Hematopoietic multipotent progenitor cell treated with erythropoietin and hydrocortisone succinate and interleukin-3 and kit ligand, for 6 days (in vitro differentiated cells): ENCODE data around the gene ADCY2.
A peak's percentile ranks its signal among the peaks of the same experiment; 100 is the strongest.
"Not testable (repeated sequence)": the region's sequence is repeated elsewhere in the genome, so short reads cannot be mapped to it uniquely, and the experiment has no call there.

Source experiments
- DNase-seq: peaks from one replicate; pipeline ENCODE4 v3.0.0-alpha.2; 2015

Gene ADCY2

GRCh38 chr5:7396713-7397454, 946 bp downstream of the ADCY2 start:
- DNase-seq: peak; percentile 4

- DNase-seq: no peak
Observed at GRCh38 chr5:7397937-7398336, 2.0 kb downstream of the ADCY2 start.

DNA sequence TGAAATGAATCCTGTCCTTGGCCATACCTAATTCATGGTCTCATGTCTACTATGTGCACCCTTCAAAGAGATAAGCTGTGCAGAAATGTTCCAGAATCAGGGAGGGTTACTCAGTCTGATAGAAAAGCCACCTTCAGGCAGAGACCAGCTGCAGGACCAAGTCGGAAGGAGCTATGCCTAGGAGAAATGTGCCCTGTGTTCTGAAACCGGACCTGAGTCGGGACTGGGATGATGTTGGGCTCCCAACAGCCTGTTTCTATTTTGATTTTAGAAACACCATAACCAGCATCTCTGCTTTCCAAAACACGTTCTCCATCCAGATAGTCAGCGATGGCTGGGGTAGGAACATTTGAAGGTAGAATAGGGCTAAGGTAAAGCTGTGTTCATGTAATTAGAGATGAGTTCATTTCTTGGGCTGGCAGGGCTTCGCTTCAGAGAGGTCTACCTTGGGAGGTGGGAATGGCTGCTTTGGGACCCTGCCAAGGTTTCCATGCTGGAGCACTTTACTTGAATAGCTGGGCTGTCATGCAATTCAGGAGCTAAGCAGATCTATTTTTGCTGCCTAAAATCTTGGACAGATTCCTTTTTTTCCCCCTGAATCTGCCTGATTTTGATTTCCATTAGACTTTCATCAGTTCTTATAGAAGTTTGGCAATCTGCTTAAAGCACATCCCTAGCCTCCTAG, 2.8 kb downstream of the ADCY2 start:
- DNase-seq: no peak

DNA sequence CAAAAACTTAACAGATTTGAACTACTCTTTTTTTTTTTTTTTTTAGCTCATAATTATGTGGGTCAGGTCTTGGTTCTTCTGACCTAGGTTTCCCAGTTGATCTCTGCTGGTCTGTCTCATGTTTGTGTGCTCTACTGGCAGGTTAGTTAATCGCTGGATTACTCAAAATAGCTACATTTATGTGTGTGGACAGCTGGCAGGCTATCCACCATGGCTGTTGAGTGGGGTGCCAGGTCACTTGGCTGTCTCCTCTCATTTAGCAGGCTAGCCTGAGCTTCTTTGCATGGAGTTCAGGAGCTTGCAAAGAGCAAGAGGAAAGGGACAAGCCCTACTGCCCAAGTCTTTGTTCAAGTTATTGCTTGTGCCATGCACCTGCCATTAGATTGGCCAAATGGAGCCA, 9.3 kb downstream of the ADCY2 start:
- no peak for DNase-seq

DNA sequence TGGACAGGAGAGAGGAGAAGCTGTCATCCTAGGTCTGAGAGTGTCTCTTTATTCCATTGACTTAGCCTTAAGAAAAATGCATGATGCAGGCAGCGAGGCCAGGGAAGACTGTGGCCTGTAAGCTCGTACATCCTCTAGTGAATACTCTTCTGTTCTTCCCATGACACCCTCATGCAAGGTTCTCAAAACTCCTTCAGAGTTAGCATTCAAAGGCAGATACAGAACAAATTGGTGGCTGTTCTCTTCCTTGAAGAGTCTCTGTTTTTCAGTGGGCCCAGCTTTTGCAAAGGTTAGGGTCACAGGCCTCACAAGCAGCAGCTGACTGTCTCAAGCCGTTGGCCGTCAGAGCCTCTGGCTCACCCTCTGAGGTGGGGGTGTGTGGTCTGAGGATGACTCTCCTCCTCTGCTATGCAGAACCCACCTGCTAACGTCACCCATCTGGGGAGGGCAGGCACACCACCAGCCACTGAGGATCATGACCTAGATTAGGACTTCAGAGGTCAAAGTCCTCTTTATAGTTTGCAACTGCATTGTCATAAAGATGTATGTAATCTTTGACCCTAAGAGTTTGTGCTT, 15.1 kb downstream of the ADCY2 start:
- no peak for DNase-seq

GRCh38 chr5:7412409-7412808, 16.5 kb downstream of the ADCY2 start:
- no peak for DNase-seq

GRCh38 chr5:7415123-7415522, 19.2 kb downstream of the ADCY2 start:
- DNase-seq: no peak

- DNase-seq: no peak
Observed at GRCh38 chr5:7415587-7416535, 19.9 kb downstream of the ADCY2 start.

- no peak for DNase-seq
Observed at GRCh38 chr5:7418276-7418675, 22.3 kb downstream of the ADCY2 start.

DNA sequence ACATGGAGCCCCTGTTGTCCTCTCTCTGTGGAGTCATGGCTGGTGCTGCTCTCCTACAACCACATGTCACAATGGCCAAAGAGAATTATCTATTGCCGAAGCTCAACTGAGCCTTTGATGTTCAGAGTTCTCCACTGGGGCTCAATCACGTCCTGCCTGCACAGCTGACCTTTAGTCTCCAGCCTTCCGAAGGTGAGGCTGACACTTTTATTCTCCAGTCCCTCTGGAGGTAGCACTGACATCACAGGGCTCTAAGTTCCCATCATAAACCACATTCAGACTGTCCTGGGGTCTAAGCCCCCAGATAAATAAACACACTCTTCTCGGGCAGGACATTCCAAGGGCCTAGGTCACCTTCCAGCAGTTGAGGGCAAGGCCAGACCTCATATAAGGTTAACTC, 23.4 kb downstream of the ADCY2 start:
- DNase-seq: no peak

- DNase-seq: no peak
Observed at GRCh38 chr5:7419846-7420245, 23.9 kb downstream of the ADCY2 start.

GRCh38 chr5:7420510-7421280, 24.8 kb downstream of the ADCY2 start:
- no peak for DNase-seq

DNA sequence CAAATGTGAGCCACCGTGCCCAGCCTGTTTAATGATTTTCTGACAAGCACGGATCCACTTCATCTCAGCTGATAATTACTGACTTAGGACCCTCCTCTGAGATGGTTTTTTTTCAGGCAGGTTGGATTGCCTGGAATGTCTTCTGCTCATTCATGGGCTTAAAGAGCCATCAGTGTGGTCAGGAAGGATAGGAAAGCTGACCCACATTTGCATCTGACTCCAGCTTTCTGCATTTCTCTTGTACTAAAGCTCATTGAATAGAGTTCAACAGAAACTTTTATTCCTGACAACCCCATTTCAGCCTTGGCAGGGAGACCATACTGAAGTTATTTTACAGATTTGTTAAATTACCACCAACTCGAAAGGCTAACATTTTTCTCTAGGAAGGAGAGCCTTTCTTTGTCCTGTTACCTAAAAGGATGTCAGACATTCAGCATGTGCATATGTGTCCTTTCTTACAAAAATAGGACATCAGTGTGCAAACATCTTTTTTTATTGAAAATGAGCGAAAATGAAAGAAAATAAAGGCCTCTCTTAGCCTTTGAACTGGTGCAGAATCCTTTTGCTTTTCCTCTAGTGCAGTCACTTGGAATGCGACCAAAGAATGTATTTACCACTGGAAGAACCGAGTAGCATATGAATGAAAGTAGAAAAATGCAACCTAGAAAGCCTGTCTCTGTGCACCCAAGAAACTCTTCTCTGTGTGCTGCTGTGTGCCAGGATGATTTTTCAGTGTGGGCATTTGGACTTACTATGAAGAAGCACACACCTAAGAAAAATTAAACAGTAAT, 26.6 kb downstream of the ADCY2 start:
- DNase-seq: no peak

DNA sequence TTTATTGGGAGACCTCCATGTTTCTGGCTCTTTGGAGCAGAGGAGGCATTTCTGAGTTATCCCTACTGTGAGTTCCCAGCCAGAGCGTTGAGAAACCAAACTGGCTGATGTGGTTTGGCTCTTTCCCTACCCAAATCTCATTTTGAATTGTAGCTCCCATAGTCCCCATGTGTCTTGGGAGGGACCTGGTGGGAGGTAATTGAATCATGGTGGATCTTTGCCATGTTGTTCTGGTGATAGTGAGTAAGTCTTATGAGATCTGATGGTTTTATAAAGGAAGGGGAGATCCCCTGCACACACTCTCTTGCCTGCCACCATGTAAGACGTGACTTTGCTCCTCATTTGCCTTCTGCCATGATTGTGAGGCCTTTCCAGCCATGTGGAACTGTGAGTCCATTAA, 27.3 kb downstream of the ADCY2 start:
- DNase-seq: not testable (repeated sequence)

- DNase-seq: no peak
Observed at GRCh38 chr5:7425830-7426229, 29.9 kb downstream of the ADCY2 start.

DNA sequence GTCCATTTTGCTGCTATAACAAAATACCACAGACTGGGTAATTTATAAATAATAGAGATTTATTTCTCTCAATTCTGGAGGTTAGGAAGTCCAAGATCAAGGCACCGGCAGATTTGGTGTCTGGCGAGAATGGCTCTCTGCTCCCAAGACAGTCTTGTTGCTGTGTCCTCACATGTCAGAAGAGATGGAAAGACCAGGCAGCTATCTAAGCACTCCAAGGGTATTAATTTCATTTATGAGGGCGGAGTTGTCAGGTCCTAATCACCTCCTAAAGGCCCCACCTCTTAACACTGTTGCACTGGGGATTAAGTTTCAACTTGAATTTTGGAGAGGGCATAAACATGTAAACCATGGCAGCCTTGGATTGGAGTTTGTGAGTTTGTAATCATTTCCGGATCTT, 30.3 kb downstream of the ADCY2 start:
- no peak for DNase-seq

GRCh38 chr5:7434914-7435313, 39.0 kb downstream of the ADCY2 start:
- DNase-seq: no peak

DNA sequence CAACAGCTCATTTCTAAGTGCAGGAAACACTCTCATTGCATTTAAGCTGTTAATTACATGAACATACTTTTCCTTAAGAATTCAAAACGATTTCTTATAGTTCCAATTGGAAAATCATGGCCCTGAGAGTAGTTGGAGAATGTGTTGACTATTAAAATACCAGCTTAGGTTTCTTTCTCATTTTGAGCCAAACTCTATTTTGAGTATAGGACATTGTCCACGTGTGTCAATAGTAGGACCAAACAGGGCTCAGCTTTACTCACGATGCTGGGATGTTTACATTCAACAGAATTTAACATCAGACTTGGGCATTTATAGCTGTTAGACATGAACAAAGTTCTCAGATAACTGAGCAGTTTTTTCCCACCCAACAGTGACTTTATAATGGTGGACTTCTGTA, 39.6 kb downstream of the ADCY2 start:
- DNase-seq: no peak

- DNase-seq: no peak
Observed at GRCh38 chr5:7436521-7436920, 40.6 kb downstream of the ADCY2 start.

DNA sequence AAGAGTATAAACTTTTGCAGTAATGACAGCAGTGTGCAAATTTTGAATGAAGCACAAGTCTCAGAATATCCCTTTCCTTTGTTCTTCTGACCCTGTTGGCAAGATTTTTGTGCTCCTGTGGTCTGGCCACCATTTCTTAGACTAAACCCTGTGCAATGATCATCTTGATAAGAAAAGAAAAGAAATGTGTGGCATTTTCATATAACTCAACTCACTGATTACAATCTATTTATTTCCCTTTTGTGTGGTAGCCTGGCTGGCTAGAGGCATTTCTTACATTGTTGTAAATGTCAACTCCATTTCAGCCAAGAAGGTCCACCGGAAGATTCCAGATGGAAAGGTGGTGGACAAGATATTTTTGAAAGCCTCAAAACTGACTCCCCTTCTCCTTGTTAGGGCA, 41.9 kb downstream of the ADCY2 start:
- no peak for DNase-seq

DNA sequence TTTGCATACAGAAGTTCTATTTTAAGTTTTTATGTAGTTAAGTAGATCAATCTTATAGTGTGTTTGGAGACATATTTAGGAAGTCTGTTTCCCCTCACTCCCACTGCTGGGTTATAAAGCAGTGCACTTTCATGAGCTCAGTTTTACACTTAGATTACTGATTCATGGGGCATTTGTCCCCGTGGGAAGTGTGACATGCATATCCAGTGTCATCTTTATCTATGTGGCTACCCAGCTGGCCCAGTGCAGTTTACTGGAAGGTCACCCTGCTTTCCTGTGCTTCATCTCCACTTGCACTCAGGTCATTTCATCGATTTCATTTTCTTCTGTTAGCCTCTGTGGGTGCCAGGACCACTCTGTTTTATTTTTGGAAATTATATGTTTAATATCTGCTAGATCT, 49.1 kb downstream of the ADCY2 start:
- no peak for DNase-seq

- no peak for DNase-seq
Observed at GRCh38 chr5:7445831-7446230, 49.9 kb downstream of the ADCY2 start.
